ENCODE results near the gene P3H2.

DNA sequence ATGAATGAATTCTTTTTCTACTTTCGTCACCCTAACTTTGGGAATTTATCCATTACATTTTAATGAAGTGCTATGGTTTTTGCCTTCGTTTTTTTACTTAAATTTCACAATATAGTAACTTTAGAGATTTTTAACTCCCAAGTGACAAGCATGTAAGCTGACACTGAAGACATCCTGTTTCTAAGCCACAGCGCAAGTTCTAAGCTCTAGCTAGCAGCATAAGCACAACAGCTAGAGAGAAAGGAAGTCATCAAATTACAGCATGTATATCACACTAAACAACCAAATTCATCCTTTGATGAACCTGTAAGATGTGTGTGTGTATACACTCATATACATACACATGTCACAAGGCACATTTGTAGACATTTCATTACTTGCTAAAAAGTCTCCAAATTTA lies 119.3 kb downstream of the P3H2 start:
- TF ChIP-seq, protein P1, sequence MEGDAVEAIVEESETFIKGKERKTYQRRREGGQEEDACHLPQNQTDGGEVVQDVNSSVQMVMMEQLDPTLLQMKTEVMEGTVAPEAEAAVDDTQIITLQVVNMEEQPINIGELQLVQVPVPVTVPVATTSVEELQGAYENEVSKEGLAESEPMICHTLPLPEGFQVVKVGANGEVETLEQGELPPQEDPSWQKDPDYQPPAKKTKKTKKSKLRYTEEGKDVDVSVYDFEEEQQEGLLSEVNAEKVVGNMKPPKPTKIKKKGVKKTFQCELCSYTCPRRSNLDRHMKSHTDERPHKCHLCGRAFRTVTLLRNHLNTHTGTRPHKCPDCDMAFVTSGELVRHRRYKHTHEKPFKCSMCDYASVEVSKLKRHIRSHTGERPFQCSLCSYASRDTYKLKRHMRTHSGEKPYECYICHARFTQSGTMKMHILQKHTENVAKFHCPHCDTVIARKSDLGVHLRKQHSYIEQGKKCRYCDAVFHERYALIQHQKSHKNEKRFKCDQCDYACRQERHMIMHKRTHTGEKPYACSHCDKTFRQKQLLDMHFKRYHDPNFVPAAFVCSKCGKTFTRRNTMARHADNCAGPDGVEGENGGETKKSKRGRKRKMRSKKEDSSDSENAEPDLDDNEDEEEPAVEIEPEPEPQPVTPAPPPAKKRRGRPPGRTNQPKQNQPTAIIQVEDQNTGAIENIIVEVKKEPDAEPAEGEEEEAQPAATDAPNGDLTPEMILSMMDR (conservative IDR thresholded peaks at IDR 0.05 in 1 of 2, IDR thresholded peaks at IDR 0.05 in 1 of 2; ENCODE audit: extremely low read depth in 1 of 2, insufficient read depth in 1 of 2, low read depth in 1 of 2, low read length in 2 of 2), result no peak
- no peak for TF ChIP-seq EZH2 (IDR thresholded peaks at IDR 0.05; ENCODE audit: borderline replicate concordance, low read length)

All from mammary epithelial cell (primary cell).